ENCODE measurements around the gene DIS3L2. TPM values are rescaled to one million over a fixed set of nuclear protein-coding genes. Genes with fewer than 3 reads are reported as not detected.

DIS3L2 gene
- polyA plus RNA-seq, 3 donors = 37.6 to 40.8 (median 38.2) TPM

- no peak for DNase-seq
These were observed 87.8 kb downstream of the DIS3L2 start for GRCh38 chr2:232049350-232049749.

GRCh38 chr2:232052591-232052990 is 91.1 kb downstream of the DIS3L2 start:
- no peak for DNase-seq

- no peak for DNase-seq
These were observed 92.3 kb downstream of the DIS3L2 start for GRCh38 chr2:232053777-232054176.

- DNase-seq = no peak
These were observed 96.8 kb downstream of the DIS3L2 start for GRCh38 chr2:232058063-232058877.

GRCh38 chr2:232058931-232059330 is 97.4 kb downstream of the DIS3L2 start:
- DNase-seq = no peak

GRCh38 chr2:232061265-232061664 is 99.8 kb downstream of the DIS3L2 start:
- DNase-seq = no peak

GRCh38 chr2:232073026-232073425 is 111.5 kb downstream of the DIS3L2 start:
- DNase-seq = no peak

- no peak for DNase-seq
These were observed 112.2 kb downstream of the DIS3L2 start for GRCh38 chr2:232073699-232074098.

- DNase-seq = no peak
These were observed 113.6 kb downstream of the DIS3L2 start for GRCh38 chr2:232075080-232075479.

GRCh38 chr2:232075859-232076258 is 114.3 kb downstream of the DIS3L2 start:
- peak; percentile 5 for DNase-seq

GRCh38 chr2:232076272-232076671 is 114.8 kb downstream of the DIS3L2 start:
- no peak for DNase-seq

- DNase-seq = no peak
These were observed 115.2 kb downstream of the DIS3L2 start for GRCh38 chr2:232076736-232077135.

- no peak for DNase-seq
These were observed 123.7 kb downstream of the DIS3L2 start for GRCh38 chr2:232085164-232085563.

- no peak for DNase-seq
These were observed 124.4 kb downstream of the DIS3L2 start for GRCh38 chr2:232085826-232086425.

GRCh38 chr2:232088771-232089170 is 127.3 kb downstream of the DIS3L2 start:
- DNase-seq = no peak

GRCh38 chr2:232094201-232094600 is 132.7 kb downstream of the DIS3L2 start:
- no peak for DNase-seq

- DNase-seq = no peak
These were observed 133.4 kb downstream of the DIS3L2 start for GRCh38 chr2:232094883-232095282.

GRCh38 chr2:232097260-232097659 is 135.7 kb downstream of the DIS3L2 start:
- no peak for DNase-seq

- no peak for DNase-seq
These were observed 136.2 kb downstream of the DIS3L2 start for GRCh38 chr2:232097758-232098157.

GRCh38 chr2:232102380-232102779 is 140.9 kb downstream of the DIS3L2 start:
- DNase-seq = no peak

GRCh38 chr2:232103140-232103737 is 141.7 kb downstream of the DIS3L2 start:
- DNase-seq = no peak

GRCh38 chr2:232104076-232104646 is 142.6 kb downstream of the DIS3L2 start:
- no peak for DNase-seq

GRCh38 chr2:232111551-232111950 is 150.0 kb downstream of the DIS3L2 start:
- no peak for DNase-seq

All from renal pelvis (tissue), 4 donors.